ENCODE measurements around the gene ASPN. TPM values are rescaled to one million over a fixed set of nuclear protein-coding genes. Genes with fewer than 3 reads are reported as not detected.

ASPN gene
- total and polyA plus RNA-seq, 9 of the 15 experiments (the other 6 are each of a cell fraction or from before 2014, with no cell fraction given), result 0.03 to 0.07 TPM; not detected in 7

DNA sequence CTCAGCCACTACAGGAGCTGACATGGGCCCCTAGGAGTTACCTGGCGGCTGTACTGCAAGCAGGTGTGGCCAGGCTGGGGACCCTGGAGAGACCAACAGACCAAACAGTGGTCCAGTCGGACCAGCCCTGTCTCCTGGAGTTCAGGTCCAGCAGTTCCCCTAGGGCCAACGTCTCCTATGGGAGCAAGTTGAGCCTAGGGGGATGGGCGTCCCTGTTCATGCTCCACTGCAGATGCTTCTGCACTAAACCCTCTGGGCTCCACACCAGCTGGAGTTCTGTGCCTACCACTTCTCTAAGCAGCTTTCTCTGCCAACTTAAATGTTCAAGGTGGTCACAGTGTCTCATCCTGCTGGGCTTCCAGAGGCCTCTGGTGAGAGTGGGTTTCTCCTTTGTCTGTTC, 37.5 kb downstream of the ASPN start:
- ATAC-seq (no peak), FAIRE-seq (no peak), DNase-seq (ENCODE audit: extremely low read depth in 1 of 4, low spot score in 3 of 4) (no peak)
- TF ChIP-seq, protein P1, sequence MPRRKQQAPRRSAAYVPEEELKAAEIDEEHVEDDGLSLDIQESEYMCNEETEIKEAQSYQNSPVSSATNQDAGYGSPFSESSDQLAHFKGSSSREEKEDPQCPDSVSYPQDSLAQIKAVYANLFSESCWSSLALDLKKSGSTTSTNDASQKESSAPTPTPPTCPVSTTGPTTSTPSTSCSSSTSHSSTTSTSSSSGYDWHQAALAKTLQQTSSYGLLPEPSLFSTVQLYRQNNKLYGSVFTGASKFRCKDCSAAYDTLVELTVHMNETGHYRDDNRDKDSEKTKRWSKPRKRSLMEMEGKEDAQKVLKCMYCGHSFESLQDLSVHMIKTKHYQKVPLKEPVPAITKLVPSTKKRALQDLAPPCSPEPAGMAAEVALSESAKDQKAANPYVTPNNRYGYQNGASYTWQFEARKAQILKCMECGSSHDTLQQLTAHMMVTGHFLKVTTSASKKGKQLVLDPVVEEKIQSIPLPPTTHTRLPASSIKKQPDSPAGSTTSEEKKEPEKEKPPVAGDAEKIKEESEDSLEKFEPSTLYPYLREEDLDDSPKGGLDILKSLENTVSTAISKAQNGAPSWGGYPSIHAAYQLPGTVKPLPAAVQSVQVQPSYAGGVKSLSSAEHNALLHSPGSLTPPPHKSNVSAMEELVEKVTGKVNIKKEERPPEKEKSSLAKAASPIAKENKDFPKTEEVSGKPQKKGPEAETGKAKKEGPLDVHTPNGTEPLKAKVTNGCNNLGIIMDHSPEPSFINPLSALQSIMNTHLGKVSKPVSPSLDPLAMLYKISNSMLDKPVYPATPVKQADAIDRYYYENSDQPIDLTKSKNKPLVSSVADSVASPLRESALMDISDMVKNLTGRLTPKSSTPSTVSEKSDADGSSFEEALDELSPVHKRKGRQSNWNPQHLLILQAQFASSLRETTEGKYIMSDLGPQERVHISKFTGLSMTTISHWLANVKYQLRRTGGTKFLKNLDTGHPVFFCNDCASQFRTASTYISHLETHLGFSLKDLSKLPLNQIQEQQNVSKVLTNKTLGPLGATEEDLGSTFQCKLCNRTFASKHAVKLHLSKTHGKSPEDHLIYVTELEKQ (CRISPR knock-in tag; IDR thresholded peaks at IDR 0.05), result no peak
- Histone ChIP-seq H2AFZ (ENCODE audit: low read depth, low read length) (no peak overlapping the region), H3K27me3 (ENCODE audit: control insufficient read depth in 2 of 2, insufficient read depth in 2 of 2, low read length in 2 of 2) (no peaks in the 10 kb centered on the region), H3K27ac (ENCODE audit: extremely low read depth, low read depth, low read length) (no peak overlapping the region), H3K9me3 (replicated peaks; ENCODE audit: control insufficient read depth, insufficient read depth, low read depth, low read length) (no peaks in the 10 kb centered on the region), H3K79me2 (ENCODE audit: control insufficient read depth, insufficient read depth, low read length) (no peaks in the 10 kb centered on the region), H3K4me3 (no peak overlapping the region), H3K9ac (ENCODE audit: insufficient read depth in 1 of 2, low read depth in 2 of 2, low read length in 2 of 2) (no peak overlapping the region; a peak in 1 of 4 replicates), H3K36me3 (ENCODE audit: control insufficient read depth, insufficient read depth, low read length) (no peaks in the 10 kb centered on the region), H3K4me1 (replicated peaks in 1 of 2; ENCODE audit: control insufficient read depth in 2 of 2, insufficient read depth in 2 of 2, low read length in 2 of 2) (no peaks in the 10 kb centered on the region), H4K20me1 (replicated peaks; ENCODE audit: control insufficient read depth, insufficient read depth, low read length) (no peaks in the 10 kb centered on the region), H3K9me1 (ENCODE audit: control insufficient read depth, insufficient read depth, low read length) (no peaks in the 10 kb centered on the region), H3K4me2 (ENCODE audit: insufficient read depth, low read length) (no peak overlapping the region)
- no TSS peak for BruUV-seq (replicated peaks)
- ChIA-PET POLR2A (interaction anchor here (0.8 kb wide), 1 partner anchor 17 kb away, joined by 4 read pairs; no protein-coding TSS in a partner anchor), CTCF (ENCODE audit: low intra/inter-chr PET ratio) (no interaction called here)
- intact Hi-C loops (cut with micrococcal nuclease) (no loop called here), in situ Hi-C loops (cut with MboI) (no loop called here)
- WGBS (ENCODE audit: insufficient coverage, low coverage, missing lambda C conversion rate), result 9% methylated on average over 4 of the region's 4 CpGs

DNA sequence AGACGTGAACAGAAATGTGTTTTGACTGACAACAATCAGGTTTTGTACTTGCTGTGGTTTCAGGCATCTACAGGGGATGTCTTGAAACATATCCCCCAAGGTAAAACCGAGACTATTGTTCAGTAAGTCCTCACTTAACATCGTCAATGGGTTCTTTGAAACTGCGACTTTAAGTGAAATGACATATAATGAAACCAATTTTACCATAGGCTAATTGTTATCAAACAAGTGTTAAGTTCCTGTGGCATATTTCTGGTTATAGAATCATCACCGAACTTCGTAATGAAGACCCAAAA, 41.6 kb downstream of the ASPN start:
- FAIRE-seq (no peak), ATAC-seq (no peak), DNase-seq (ENCODE audit: extremely low read depth in 1 of 4, low spot score in 3 of 4) (no peak)
- no peaks in the 10 kb centered on the region for H3K4me1 ChIP-seq (replicated peaks in 1 of 2; ENCODE audit: control insufficient read depth in 2 of 2, insufficient read depth in 2 of 2, low read length in 2 of 2)
- no peaks in the 10 kb centered on the region for H3K79me2 ChIP-seq (ENCODE audit: control insufficient read depth, insufficient read depth, low read length)
- no peak overlapping the region for H3K4me3 ChIP-seq
- H3K9me3 ChIP-seq (replicated peaks; ENCODE audit: control insufficient read depth, insufficient read depth, low read depth, low read length), result no peaks in the 10 kb centered on the region
- intact Hi-C loops (cut with micrococcal nuclease), result no loop called here
- H3K4me2 ChIP-seq (ENCODE audit: insufficient read depth, low read length), result no peak overlapping the region
- H3K36me3 ChIP-seq (ENCODE audit: control insufficient read depth, insufficient read depth, low read length), result no peaks in the 10 kb centered on the region
- H3K27ac ChIP-seq (ENCODE audit: extremely low read depth, low read depth, low read length), result no peak overlapping the region
- H2AFZ ChIP-seq (ENCODE audit: low read depth, low read length), result no peak overlapping the region
- ChIA-PET CTCF (ENCODE audit: low intra/inter-chr PET ratio) (interaction anchor here (1.2 kb wide), 1 partner anchor 98 kb away, joined by 6 read pairs; no protein-coding TSS in a partner anchor), POLR2A (interaction anchor here (0.6 kb wide), 1 partner anchor 119 kb away, joined by 3 read pairs; no protein-coding TSS in a partner anchor)
- no peak overlapping the region for H3K9ac ChIP-seq (ENCODE audit: insufficient read depth in 1 of 2, low read depth in 2 of 2, low read length in 2 of 2)
- in situ Hi-C loops (cut with MboI), result no loop called here
- no peaks in the 10 kb centered on the region for H3K9me1 ChIP-seq (ENCODE audit: control insufficient read depth, insufficient read depth, low read length)
- no peaks in the 10 kb centered on the region for H3K27me3 ChIP-seq (ENCODE audit: control insufficient read depth in 2 of 2, insufficient read depth in 2 of 2, low read length in 2 of 2)
- no TSS peak for BruUV-seq (replicated peaks)
- WGBS (ENCODE audit: insufficient coverage, low coverage, missing lambda C conversion rate), result 65% methylated on average over 6 of the region's 6 CpGs
- no peaks in the 10 kb centered on the region for H4K20me1 ChIP-seq (replicated peaks; ENCODE audit: control insufficient read depth, insufficient read depth, low read length)
- TF ChIP-seq, protein P2, sequence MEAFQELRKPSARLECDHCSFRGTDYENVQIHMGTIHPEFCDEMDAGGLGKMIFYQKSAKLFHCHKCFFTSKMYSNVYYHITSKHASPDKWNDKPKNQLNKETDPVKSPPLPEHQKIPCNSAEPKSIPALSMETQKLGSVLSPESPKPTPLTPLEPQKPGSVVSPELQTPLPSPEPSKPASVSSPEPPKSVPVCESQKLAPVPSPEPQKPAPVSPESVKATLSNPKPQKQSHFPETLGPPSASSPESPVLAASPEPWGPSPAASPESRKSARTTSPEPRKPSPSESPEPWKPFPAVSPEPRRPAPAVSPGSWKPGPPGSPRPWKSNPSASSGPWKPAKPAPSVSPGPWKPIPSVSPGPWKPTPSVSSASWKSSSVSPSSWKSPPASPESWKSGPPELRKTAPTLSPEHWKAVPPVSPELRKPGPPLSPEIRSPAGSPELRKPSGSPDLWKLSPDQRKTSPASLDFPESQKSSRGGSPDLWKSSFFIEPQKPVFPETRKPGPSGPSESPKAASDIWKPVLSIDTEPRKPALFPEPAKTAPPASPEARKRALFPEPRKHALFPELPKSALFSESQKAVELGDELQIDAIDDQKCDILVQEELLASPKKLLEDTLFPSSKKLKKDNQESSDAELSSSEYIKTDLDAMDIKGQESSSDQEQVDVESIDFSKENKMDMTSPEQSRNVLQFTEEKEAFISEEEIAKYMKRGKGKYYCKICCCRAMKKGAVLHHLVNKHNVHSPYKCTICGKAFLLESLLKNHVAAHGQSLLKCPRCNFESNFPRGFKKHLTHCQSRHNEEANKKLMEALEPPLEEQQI (IDR thresholded peaks at IDR 0.05), result no peak
- TF ChIP-seq KAT8 (IDR thresholded peaks at IDR 0.05; ENCODE audit: low read depth) (no peak), NFYB (IDR thresholded peaks at IDR 0.05; ENCODE audit: extremely low read depth, insufficient read length) (no peak), EWSR1 (IDR thresholded peaks at IDR 0.05; ENCODE audit: borderline replicate concordance, low read depth, partially characterized antibody) (no peak)

Measured in K562 (cell line).